ENCODE measurements around the gene DNMT1. TPM values are rescaled to one million over a fixed set of nuclear protein-coding genes. Genes with fewer than 3 reads are reported as not detected.
A peak's percentile ranks its signal among the peaks of the same experiment; 100 is the strongest.

DNMT1 gene
- total RNA-seq, 2 experiments from 2014 or later, result 372 to 379 TPM

- no peak for TF ChIP-seq CTCF (IDR thresholded peaks at IDR 0.05)
- Mint-ChIP-seq H3K9me3 (no peaks in the 10 kb centered on the region), H3K4me3 (peak overlapping the region; percentile 97), H3K36me3 (ENCODE audit: low read depth) (peaks cover 53% of the 10 kb centered on the region), H3K27ac (peak overlapping the region; percentile 100), H3K4me1 (ENCODE audit: low read depth) (peaks cover 61% of the 10 kb centered on the region), H3K27me3 (no peaks in the 10 kb centered on the region)
- ChIA-PET CTCF (interaction anchor here (0.9 to 5.9 kb wide), 4 partner anchors 10 to 176 kb away, joined by 3 to 43 read pairs (median 8); partner anchors contain the start of gene EIF3G), POLR2A (interaction anchor here (0.7 to 27.0 kb wide), 6 partner anchors 7 to 225 kb away, joined by 3 to 521 read pairs (median 9); partner anchors contain the start of genes ANGPTL6, EIF3G, P2RY11 and PPAN)
- DNase-seq (no peak), ATAC-seq (no peak)
- intact Hi-C loops (cut with micrococcal nuclease), result no loop called here
Observed at GRCh38 chr19:10107254-10107653, 87.5 kb downstream of the DNMT1 start.

DNA sequence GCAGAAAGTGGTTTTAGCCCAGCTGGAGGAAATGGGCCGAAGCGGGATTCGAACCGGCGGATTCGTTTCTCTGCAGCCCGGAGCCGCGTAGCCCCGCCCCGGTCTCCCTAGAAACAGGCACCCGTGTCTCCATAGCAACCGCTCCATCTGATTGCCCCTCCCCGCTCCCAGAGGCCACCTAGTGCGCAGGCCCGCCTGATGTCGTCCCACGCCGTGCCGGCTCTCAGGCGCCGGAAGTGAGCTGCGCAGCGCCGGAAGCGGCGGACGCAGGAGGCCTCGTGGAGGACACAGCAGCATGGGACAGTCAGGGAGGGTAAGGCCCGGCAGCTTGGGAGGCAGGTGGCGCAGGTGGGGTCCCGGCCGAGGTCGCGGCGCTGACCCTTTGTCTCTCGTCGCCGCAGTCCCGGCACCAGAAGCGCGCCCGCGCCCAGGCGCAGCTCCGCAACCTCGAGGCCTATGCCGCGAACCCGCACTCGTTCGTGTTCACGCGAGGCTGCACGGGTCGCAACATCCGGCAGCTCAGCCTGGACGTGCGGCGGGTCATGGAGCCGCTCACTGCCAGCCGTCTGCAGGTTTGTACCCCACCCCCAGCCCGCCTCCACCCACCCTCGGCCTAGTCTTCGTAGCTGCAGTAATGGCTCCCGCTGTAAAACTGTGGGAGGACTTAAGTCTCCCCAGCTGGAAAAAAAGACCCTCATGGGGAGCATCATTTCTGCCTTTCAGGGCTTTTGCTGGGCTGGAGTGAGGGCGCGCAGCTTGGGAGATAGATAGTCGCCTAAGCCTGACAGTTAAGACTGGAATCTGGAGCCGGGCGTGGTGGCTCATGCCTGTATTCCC, 88.4 kb downstream of the DNMT1 start, which contains the start of gene PPAN:
Gene PPAN (plus strand): TSS at position 263 of the 837 bp plus-strand sequence. CDS start 33 bp downstream, at position 296.
- H3K4me1 Mint-ChIP-seq (ENCODE audit: low read depth), result peaks cover 58% of the 10 kb centered on the region
- peak; percentile 99 for DNase-seq
- TF ChIP-seq CTCF (IDR thresholded peaks at IDR 0.05), result no peak
- H3K36me3 Mint-ChIP-seq (ENCODE audit: low read depth), result peaks cover 44% of the 10 kb centered on the region
- ChIA-PET CTCF (interaction anchor here (1.1 to 5.9 kb wide), 4 partner anchors 8 to 175 kb away, joined by 3 to 43 read pairs (median 8); partner anchors contain the start of gene EIF3G), POLR2A (interaction anchor here (0.6 to 27.0 kb wide), 9 partner anchors 7 to 274 kb away, joined by 3 to 521 read pairs (median 5); partner anchors contain the start of genes ANGPTL6, DNMT1, EIF3G and ICAM1)
- H3K27me3 Mint-ChIP-seq, result no peaks in the 10 kb centered on the region
- H3K27ac Mint-ChIP-seq, result peak within 1 kb of the TSS; percentile 100
- intact Hi-C loops (cut with micrococcal nuclease), result no loop called here
- peak within 1 kb of the TSS; percentile 97 for H3K4me3 Mint-ChIP-seq
- H3K9me3 Mint-ChIP-seq, result no peaks in the 10 kb centered on the region
- ATAC-seq, result peak; percentile 58

DNA sequence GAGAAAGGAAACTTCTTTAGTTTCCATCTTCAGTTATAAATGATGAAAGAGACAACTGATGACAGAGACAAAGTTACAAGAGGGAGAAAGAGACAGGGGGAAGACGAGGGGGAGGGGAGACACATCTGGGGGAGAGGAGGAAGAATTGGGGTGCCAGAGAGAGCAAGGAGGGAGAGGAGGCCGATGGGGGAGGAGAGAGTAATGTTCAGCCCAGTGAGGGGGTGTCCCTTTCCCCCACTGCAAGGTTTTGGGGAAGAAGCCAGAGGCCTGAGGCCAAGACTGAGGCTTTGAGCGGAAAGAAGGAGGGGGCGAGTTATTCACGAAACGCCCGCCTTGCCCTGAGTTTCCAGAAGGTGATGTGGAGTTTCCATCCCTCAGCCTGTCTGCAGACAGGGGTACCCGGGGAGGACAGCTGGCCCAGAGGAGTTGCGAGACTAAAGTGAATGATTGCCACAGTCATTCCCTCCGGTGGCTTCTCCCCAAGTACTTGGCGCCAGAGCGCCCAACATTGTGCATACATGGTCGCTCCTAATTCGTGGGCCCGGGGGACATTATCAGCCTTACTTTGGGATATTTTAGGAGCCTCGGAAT, 89.1 kb downstream of the DNMT1 start:
- ATAC-seq (peak; percentile 50), DNase-seq (peak; percentile 95)
- peaks cover 40% of the 10 kb centered on the region for H3K36me3 Mint-ChIP-seq (ENCODE audit: low read depth)
- ChIA-PET POLR2A (interaction anchor here (0.6 to 27.0 kb wide), 8 partner anchors 6 to 275 kb away, joined by 3 to 521 read pairs (median 8); partner anchors contain the start of genes ANGPTL6, DNMT1, EIF3G and P2RY11), CTCF (interaction anchor here (1.2 to 10.2 kb wide), 4 partner anchors 8 to 14 kb away, joined by 3 to 128 read pairs (median 28); partner anchors contain the start of genes EIF3G and P2RY11)
- no peaks in the 10 kb centered on the region for H3K27me3 Mint-ChIP-seq
- TF ChIP-seq CTCF (IDR thresholded peaks at IDR 0.05), result no peak
- intact Hi-C loops (cut with micrococcal nuclease), result no loop called here
- peak overlapping the region; percentile 97 for H3K4me3 Mint-ChIP-seq
- H3K9me3 Mint-ChIP-seq, result no peaks in the 10 kb centered on the region
- peak overlapping the region; percentile 100 for H3K27ac Mint-ChIP-seq
- H3K4me1 Mint-ChIP-seq (ENCODE audit: low read depth), result peaks cover 55% of the 10 kb centered on the region

DNA sequence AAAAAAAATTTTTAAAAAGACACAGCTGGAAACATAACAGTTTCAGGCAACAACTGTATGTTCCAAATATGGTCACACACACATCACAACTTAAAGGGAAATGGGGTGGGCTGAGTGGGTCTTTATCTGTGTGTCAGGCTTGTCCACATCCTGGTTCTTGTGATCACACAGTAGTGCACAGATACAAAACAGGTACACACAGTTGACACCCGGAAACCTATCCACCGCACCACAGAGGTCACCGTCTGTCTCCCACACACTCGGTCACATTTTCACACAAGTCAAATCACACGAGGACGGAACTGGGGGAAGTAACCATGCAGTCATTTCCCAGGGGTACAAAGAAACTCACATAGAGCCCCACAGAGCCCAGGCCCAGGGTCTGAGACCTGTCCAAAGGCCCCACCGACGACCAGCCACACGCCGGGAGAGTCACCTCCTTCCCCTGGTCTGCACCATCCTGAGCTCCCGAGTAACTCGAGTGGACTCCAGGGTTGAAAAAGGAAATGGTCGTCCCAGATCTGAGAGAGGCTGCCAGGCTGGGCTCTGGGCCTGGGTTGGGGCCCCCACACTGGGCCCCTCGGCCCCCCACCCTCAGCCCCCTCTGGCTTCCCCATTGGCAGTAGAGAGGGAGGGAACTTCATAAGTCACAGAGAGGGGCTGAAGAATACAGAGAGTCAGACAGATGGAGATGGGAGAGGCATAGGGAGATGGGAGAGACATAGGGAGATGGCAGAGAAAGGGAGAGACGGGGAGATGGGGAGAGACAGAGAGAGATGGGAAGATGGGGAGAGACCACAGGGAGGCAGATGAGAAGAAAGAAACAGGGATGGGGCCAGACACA, 89.9 kb downstream of the DNMT1 start:
- peak overlapping the region; percentile 100 for H3K27ac Mint-ChIP-seq
- H3K27me3 Mint-ChIP-seq, result no peaks in the 10 kb centered on the region
- H3K4me3 Mint-ChIP-seq, result peak overlapping the region; percentile 97
- DNase-seq (peak; percentile 95), ATAC-seq (peak; percentile 64)
- TF ChIP-seq CTCF (IDR thresholded peaks at IDR 0.05), result no peak
- intact Hi-C loops (cut with micrococcal nuclease), result no loop called here
- no peaks in the 10 kb centered on the region for H3K9me3 Mint-ChIP-seq
- CTCF ChIA-PET, result interaction anchor here (0.7 to 10.2 kb wide), 4 partner anchors 7 to 308 kb away, joined by 3 to 128 read pairs (median 23); partner anchors contain the start of genes EIF3G and P2RY11
- H3K36me3 Mint-ChIP-seq (ENCODE audit: low read depth), result peaks cover 37% of the 10 kb centered on the region
- POLR2A ChIA-PET, result interaction anchor here (0.7 to 27.0 kb wide), 8 partner anchors 5 to 296 kb away, joined by 3 to 521 read pairs (median 8); partner anchors contain the start of genes ANGPTL6, DNMT1, EIF3G and P2RY11
- H3K4me1 Mint-ChIP-seq (ENCODE audit: low read depth), result peaks cover 53% of the 10 kb centered on the region
